HEK293 (cell line): ENCODE measurements around the gene AQP11.
A peak's percentile ranks its signal among the peaks of the same experiment; 100 is the strongest.

Experiments used
- CTCF ChIA-PET: fragments of 350-600 bp; formaldehyde crosslinking; extraction: SDS; loops from one replicate; lab custom pipeline; 2021; ENCODE audit warnings: antibody characterized with exemption; lab: Yijun Ruan, JAX
- POLR2A ChIA-PET: fragments of 300-600 bp; formaldehyde crosslinking; extraction: SDS; loops from one replicate; lab custom pipeline; 2020; ENCODE audit warnings: antibody characterized with exemption, inconsistent platforms; lab: Yijun Ruan, JAX
- H3K27ac ChIP-seq: fragments of 200-500 bp; sonication (Bioruptor generic); 2 replicates; pipeline ENCODE4 v1.5.1; 2014; ENCODE audit warnings: low read depth, low read length, control low read depth, inconsistent platforms; ENCODE audit errors: extremely low read depth
- H3K36me3 ChIP-seq, 2 experiments: fragments of 200-500 bp in 1 of 2; sonication (Bioruptor generic) in 1 of 2; 1 replicate in 1 of 2; 2 replicates in 1 of 2; pipeline ENCODE4 v1.5.1; 2014 to 2017; ENCODE audit warnings: inconsistent platforms in 2 of 2, low read length in 2 of 2; ENCODE audit not compliant: control insufficient read depth in 2 of 2, insufficient read depth in 1 of 2
- H3K4me1 ChIP-seq: fragments of 200-500 bp; sonication (Bioruptor generic); 2 replicates; pipeline ENCODE4 v1.5.1; 2014; ENCODE audit warnings: mild to moderate bottlenecking, low read length, inconsistent platforms; ENCODE audit not compliant: control insufficient read depth, insufficient read depth
- H3K4me3 ChIP-seq: 2 replicates; pipeline ENCODE4 v1.5.1; 2011; ENCODE audit warnings: low read depth, mild to moderate bottlenecking, control low read depth, low read length, moderate library complexity
- H3K9me3 ChIP-seq: fragments of 200-500 bp; sonication (Bioruptor generic); 2 replicates; pipeline ENCODE4 v1.5.1; 2014; ENCODE audit warnings: low read depth, low read length, inconsistent platforms; ENCODE audit not compliant: control insufficient read depth, insufficient read depth
- IKZF3 ChIP-seq: fragments of 450-650 bp; IDR thresholded peaks from 2 replicates; pipeline ENCODE4 v1.5.0; 2018; ENCODE audit warnings: missing biosample characterization, mild to moderate bottlenecking, missing genetic modification characterization, moderate library complexity
- KLF7 ChIP-seq: fragments of 450-650 bp; formaldehyde crosslinking; IDR thresholded peaks from 2 replicates; pipeline ENCODE4 v1.5.1; 2016; ENCODE audit warnings: missing biosample characterization, missing genetic modification characterization, borderline replicate concordance
- KLF9 ChIP-seq: fragments of 450-650 bp; formaldehyde crosslinking; IDR thresholded peaks from 2 replicates; pipeline ENCODE4 v1.5.1; 2016; ENCODE audit warnings: missing biosample characterization, missing genetic modification characterization, low read depth
- SP7 ChIP-seq: fragments of 450-650 bp; formaldehyde crosslinking; IDR thresholded peaks from 2 replicates; pipeline ENCODE4 v1.5.1; 2016; ENCODE audit warnings: missing biosample characterization, missing genetic modification characterization
- ZFHX2 ChIP-seq: fragments of 450-650 bp; formaldehyde crosslinking; conservative IDR thresholded peaks from 2 replicates; pipeline ENCODE4 v1.5.1; 2016; ENCODE audit warnings: missing biosample characterization, missing genetic modification characterization
- ZNF175 ChIP-seq: fragments of 450-650 bp; formaldehyde crosslinking; IDR thresholded peaks from 2 replicates; pipeline ENCODE4 v1.5.1; 2016; ENCODE audit warnings: missing biosample characterization, missing genetic modification characterization
- ZNF266 ChIP-seq: fragments of 450-650 bp; formaldehyde crosslinking; IDR thresholded peaks from 2 replicates; pipeline ENCODE4 v1.5.1; 2016; ENCODE audit warnings: missing biosample characterization, missing genetic modification characterization, low read depth
- ZNF366 ChIP-seq: fragments of 450-650 bp; formaldehyde crosslinking; conservative IDR thresholded peaks from 2 replicates; pipeline ENCODE4 v1.5.1; 2016; ENCODE audit warnings: missing biosample characterization, missing genetic modification characterization
- ZNF596 ChIP-seq: fragments of 450-650 bp; IDR thresholded peaks from 2 replicates; pipeline ENCODE4 v1.5.0; 2018; ENCODE audit warnings: missing biosample characterization, mild to moderate bottlenecking, missing genetic modification characterization, moderate library complexity
- ZNF701 ChIP-seq: fragments of 450-650 bp; formaldehyde crosslinking; IDR thresholded peaks from 2 replicates; pipeline ENCODE4 v1.5.1; 2016; ENCODE audit warnings: missing biosample characterization, missing genetic modification characterization
- ZNF792 ChIP-seq: fragments of 450-650 bp; formaldehyde crosslinking; IDR thresholded peaks from 2 replicates; pipeline ENCODE4 v1.5.1; 2016; ENCODE audit warnings: missing biosample characterization, missing genetic modification characterization
- TF ChIP-seq, protein P1 (sequence below): fragments of 450-650 bp; formaldehyde crosslinking; IDR thresholded peaks from 2 replicates; pipeline ENCODE4 v1.5.1; 2017; ENCODE audit warnings: missing biosample characterization, missing genetic modification characterization
- TF ChIP-seq, protein P2 (sequence below): fragments of 450-650 bp; formaldehyde crosslinking; IDR thresholded peaks from 2 replicates; pipeline ENCODE4 v1.5.1; 2016; ENCODE audit warnings: missing biosample characterization, missing genetic modification characterization
- TF ChIP-seq, protein P3 (sequence below): fragments of 450-650 bp; formaldehyde crosslinking; IDR thresholded peaks from 2 replicates; pipeline ENCODE4 v1.5.1; 2016; ENCODE audit warnings: missing biosample characterization, missing genetic modification characterization, borderline replicate concordance
- TF ChIP-seq, protein P4 (sequence below): fragments of 450-650 bp; formaldehyde crosslinking; IDR thresholded peaks from 2 replicates; pipeline ENCODE4 v1.5.1; 2016; ENCODE audit warnings: missing biosample characterization, missing genetic modification characterization
- TF ChIP-seq, protein P5 (sequence below): fragments of 450-650 bp; IDR thresholded peaks from 2 replicates; pipeline ENCODE4 v1.5.1; 2018; ENCODE audit warnings: missing biosample characterization, missing genetic modification characterization
- TF ChIP-seq, protein P6 (sequence below): fragments of 450-650 bp; formaldehyde crosslinking; IDR thresholded peaks from 2 replicates; pipeline ENCODE4 v1.5.1; 2016; ENCODE audit warnings: missing biosample characterization, missing genetic modification characterization, borderline replicate concordance
- TF ChIP-seq, protein P7 (sequence below): fragments of 450-650 bp; formaldehyde crosslinking; IDR thresholded peaks from 2 replicates; pipeline ENCODE4 v1.5.1; 2017; ENCODE audit warnings: missing biosample characterization, missing genetic modification characterization
- TF ChIP-seq, protein P8 (sequence below): fragments of 450-650 bp; formaldehyde crosslinking; IDR thresholded peaks from 2 replicates; pipeline ENCODE4 v1.5.1; 2016; ENCODE audit warnings: missing biosample characterization, missing genetic modification characterization

AQP11 gene, protein sequence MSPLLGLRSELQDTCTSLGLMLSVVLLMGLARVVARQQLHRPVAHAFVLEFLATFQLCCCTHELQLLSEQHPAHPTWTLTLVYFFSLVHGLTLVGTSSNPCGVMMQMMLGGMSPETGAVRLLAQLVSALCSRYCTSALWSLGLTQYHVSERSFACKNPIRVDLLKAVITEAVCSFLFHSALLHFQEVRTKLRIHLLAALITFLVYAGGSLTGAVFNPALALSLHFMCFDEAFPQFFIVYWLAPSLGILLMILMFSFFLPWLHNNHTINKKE

DNA sequence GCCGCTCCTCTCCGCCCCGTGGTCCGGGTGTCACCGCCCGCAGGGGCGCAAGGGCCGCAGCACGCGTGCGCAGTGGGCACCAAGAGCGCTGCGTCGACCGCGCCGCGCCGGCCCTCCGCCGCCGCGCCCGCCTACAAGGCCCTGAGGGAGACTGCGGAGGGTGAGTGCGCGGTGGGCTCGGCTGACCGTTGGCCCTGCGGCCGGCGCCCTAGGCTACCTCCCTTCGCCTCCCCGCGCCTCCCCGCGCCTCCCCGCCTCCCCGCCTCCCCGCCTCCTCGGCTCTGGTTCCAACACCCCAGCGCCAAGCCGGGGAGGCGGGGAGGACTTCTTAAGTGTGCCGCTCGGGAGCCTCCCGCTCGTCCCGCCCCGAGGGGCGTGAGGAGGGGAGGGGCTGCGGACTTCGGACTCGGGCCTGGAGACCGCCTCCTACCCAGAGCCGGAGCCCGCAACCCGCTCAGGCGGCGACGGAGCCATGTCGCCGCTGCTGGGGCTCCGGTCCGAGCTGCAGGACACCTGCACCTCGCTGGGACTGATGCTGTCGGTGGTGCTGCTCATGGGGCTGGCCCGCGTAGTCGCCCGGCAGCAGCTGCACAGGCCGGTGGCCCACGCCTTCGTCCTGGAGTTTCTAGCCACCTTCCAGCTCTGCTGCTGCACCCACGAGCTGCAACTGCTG, at the start of gene AQP11:
Gene AQP11 (plus strand): TSS at position 433 of the 673 bp plus-strand sequence. CDS start 40 bp downstream, at position 473.
- no peak within 1 kb of the TSS; the same call in 1 of the 2 replicates for H3K27ac ChIP-seq
- H3K36me3 ChIP-seq = peaks cover 0 to 3% of the 10 kb centered on the region in 2 experiments; a peak in 1 of 3 replicates
- CTCF ChIA-PET = interaction anchor here (0.7 to 0.9 kb wide), 2 partner anchors 30 to 476 kb away, joined by 3 to 5 read pairs; no protein-coding TSS in a partner anchor
- peak within 1 kb of the TSS; percentile 42 for H3K4me3 ChIP-seq
- POLR2A ChIA-PET = interaction anchor here (0.8 kb wide), 1 partner anchor 406 kb away, joined by 3 read pairs; no protein-coding TSS in a partner anchor
- H3K9me3 ChIP-seq = no peaks in the 10 kb centered on the region
- no peaks in the 10 kb centered on the region for H3K4me1 ChIP-seq
- TF ChIP-seq ZNF175 (tag by site-specific recombination) (no peak), ZNF701 (tag by site-specific recombination) (no peak), ZFHX2 (tag by site-specific recombination) (peak; percentile 21; the same call in 1 of the 2 replicates), IKZF3 (tag by site-specific recombination) (peak; percentile 85), ZNF792 (no peak), ZNF266 (tag by site-specific recombination) (no peak), ZNF366 (no peak), ZNF596 (no peak), SP7 (tag by site-specific recombination) (no peak), KLF9 (tag by site-specific recombination) (peak; percentile 86), KLF7 (tag by site-specific recombination) (no peak)
- TF ChIP-seq, protein P1, sequence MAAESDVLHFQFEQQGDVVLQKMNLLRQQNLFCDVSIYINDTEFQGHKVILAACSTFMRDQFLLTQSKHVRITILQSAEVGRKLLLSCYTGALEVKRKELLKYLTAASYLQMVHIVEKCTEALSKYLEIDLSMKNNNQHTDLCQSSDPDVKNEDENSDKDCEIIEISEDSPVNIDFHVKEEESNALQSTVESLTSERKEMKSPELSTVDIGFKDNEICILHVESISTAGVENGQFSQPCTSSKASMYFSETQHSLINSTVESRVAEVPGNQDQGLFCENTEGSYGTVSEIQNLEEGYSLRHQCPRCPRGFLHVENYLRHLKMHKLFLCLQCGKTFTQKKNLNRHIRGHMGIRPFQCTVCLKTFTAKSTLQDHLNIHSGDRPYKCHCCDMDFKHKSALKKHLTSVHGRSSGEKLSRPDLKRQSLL (tag by site-specific recombination) = peak; percentile 97
- TF ChIP-seq, protein P2, sequence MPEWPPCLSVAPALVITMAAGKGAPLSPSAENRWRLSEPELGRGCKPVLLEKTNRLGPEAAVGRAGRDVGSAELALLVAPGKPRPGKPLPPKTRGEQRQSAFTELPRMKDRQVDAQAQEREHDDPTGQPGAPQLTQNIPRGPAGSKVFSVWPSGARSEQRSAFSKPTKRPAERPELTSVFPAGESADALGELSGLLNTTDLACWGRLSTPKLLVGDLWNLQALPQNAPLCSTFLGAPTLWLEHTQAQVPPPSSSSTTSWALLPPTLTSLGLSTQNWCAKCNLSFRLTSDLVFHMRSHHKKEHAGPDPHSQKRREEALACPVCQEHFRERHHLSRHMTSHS (tag by site-specific recombination) = no peak
- TF ChIP-seq, protein P3, sequence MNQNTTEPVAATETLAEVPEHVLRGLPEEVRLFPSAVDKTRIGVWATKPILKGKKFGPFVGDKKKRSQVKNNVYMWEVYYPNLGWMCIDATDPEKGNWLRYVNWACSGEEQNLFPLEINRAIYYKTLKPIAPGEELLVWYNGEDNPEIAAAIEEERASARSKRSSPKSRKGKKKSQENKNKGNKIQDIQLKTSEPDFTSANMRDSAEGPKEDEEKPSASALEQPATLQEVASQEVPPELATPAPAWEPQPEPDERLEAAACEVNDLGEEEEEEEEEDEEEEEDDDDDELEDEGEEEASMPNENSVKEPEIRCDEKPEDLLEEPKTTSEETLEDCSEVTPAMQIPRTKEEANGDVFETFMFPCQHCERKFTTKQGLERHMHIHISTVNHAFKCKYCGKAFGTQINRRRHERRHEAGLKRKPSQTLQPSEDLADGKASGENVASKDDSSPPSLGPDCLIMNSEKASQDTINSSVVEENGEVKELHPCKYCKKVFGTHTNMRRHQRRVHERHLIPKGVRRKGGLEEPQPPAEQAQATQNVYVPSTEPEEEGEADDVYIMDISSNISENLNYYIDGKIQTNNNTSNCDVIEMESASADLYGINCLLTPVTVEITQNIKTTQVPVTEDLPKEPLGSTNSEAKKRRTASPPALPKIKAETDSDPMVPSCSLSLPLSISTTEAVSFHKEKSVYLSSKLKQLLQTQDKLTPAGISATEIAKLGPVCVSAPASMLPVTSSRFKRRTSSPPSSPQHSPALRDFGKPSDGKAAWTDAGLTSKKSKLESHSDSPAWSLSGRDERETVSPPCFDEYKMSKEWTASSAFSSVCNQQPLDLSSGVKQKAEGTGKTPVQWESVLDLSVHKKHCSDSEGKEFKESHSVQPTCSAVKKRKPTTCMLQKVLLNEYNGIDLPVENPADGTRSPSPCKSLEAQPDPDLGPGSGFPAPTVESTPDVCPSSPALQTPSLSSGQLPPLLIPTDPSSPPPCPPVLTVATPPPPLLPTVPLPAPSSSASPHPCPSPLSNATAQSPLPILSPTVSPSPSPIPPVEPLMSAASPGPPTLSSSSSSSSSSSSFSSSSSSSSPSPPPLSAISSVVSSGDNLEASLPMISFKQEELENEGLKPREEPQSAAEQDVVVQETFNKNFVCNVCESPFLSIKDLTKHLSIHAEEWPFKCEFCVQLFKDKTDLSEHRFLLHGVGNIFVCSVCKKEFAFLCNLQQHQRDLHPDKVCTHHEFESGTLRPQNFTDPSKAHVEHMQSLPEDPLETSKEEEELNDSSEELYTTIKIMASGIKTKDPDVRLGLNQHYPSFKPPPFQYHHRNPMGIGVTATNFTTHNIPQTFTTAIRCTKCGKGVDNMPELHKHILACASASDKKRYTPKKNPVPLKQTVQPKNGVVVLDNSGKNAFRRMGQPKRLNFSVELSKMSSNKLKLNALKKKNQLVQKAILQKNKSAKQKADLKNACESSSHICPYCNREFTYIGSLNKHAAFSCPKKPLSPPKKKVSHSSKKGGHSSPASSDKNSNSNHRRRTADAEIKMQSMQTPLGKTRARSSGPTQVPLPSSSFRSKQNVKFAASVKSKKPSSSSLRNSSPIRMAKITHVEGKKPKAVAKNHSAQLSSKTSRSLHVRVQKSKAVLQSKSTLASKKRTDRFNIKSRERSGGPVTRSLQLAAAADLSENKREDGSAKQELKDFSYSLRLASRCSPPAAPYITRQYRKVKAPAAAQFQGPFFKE (tag by site-specific recombination) = no peak
- TF ChIP-seq, protein P4, sequence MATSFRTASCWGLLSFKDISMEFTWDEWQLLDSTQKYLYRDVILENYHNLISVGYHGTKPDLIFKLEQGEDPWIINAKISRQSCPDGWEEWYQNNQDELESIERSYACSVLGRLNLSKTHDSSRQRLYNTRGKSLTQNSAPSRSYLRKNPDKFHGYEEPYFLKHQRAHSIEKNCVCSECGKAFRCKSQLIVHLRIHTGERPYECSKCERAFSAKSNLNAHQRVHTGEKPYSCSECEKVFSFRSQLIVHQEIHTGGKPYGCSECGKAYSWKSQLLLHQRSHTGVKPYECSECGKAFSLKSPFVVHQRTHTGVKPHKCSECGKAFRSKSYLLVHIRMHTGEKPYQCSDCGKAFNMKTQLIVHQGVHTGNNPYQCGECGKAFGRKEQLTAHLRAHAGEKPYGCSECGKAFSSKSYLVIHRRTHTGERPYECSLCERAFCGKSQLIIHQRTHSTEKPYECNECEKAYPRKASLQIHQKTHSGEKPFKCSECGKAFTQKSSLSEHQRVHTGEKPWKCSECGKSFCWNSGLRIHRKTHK = no peak
- TF ChIP-seq, protein P5, sequence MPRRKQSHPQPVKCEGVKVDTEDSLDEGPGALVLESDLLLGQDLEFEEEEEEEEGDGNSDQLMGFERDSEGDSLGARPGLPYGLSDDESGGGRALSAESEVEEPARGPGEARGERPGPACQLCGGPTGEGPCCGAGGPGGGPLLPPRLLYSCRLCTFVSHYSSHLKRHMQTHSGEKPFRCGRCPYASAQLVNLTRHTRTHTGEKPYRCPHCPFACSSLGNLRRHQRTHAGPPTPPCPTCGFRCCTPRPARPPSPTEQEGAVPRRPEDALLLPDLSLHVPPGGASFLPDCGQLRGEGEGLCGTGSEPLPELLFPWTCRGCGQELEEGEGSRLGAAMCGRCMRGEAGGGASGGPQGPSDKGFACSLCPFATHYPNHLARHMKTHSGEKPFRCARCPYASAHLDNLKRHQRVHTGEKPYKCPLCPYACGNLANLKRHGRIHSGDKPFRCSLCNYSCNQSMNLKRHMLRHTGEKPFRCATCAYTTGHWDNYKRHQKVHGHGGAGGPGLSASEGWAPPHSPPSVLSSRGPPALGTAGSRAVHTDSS (tag by site-specific recombination) = no peak
- TF ChIP-seq, protein P6, sequence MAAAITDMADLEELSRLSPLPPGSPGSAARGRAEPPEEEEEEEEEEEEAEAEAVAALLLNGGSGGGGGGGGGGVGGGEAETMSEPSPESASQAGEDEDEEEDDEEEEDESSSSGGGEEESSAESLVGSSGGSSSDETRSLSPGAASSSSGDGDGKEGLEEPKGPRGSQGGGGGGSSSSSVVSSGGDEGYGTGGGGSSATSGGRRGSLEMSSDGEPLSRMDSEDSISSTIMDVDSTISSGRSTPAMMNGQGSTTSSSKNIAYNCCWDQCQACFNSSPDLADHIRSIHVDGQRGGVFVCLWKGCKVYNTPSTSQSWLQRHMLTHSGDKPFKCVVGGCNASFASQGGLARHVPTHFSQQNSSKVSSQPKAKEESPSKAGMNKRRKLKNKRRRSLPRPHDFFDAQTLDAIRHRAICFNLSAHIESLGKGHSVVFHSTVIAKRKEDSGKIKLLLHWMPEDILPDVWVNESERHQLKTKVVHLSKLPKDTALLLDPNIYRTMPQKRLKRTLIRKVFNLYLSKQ (tag by site-specific recombination) = no peak
- TF ChIP-seq, protein P7, sequence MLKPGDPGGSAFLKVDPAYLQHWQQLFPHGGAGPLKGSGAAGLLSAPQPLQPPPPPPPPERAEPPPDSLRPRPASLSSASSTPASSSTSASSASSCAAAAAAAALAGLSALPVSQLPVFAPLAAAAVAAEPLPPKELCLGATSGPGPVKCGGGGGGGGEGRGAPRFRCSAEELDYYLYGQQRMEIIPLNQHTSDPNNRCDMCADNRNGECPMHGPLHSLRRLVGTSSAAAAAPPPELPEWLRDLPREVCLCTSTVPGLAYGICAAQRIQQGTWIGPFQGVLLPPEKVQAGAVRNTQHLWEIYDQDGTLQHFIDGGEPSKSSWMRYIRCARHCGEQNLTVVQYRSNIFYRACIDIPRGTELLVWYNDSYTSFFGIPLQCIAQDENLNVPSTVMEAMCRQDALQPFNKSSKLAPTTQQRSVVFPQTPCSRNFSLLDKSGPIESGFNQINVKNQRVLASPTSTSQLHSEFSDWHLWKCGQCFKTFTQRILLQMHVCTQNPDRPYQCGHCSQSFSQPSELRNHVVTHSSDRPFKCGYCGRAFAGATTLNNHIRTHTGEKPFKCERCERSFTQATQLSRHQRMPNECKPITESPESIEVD (tag by site-specific recombination) = no peak
- TF ChIP-seq, protein P8, sequence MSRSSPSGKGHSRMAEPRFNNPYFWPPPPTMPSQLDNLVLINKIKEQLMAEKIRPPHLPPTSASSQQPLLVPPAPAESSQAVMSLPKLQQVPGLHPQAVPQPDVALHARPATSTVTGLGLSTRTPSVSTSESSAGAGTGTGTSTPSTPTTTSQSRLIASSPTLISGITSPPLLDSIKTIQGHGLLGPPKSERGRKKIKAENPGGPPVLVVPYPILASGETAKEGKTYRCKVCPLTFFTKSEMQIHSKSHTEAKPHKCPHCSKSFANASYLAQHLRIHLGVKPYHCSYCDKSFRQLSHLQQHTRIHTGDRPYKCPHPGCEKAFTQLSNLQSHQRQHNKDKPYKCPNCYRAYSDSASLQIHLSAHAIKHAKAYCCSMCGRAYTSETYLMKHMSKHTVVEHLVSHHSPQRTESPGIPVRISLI (tag by site-specific recombination) = no peak
